Loucy (cell line): ENCODE measurements around the gene PEG3.

ENCODE experiments used
- EZH2phosphoT487 ChIP-seq: fragments of 200-600 bp; IDR thresholded peaks from 2 replicates; pipeline ENCODE4 v1.6.1; 2018; ENCODE audit warnings: antibody characterized with exemption, mild to moderate bottlenecking, moderate library complexity, borderline replicate concordance
- TF ChIP-seq, protein P1 (sequence below): fragments of 200-600 bp; sonication (generic); conservative IDR thresholded peaks from 2 replicates; pipeline ENCODE4 v1.5.1; 2014; ENCODE audit warnings: mild to moderate bottlenecking, antibody characterized with exemption, low read length

DNA sequence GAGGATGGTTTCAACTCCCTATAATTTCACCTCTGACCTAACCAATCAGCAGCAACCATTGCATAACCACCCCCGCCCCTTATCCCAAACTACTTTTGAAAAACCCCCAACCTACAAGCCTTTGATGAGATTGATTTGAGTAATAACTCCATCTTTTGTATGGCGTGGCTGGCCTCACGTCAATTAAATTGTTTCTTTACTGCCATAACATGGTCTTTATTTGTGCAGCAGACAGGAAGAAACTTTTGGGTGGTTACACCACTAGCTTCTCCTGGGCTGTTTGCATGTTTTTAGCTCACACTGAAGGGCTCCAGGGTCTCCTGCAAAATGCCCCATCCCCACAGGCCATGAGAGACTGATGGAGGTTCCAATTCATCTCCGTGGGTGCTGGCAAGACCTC lies 34.0 kb upstream of the PEG3 start:
- TF ChIP-seq, protein P1, sequence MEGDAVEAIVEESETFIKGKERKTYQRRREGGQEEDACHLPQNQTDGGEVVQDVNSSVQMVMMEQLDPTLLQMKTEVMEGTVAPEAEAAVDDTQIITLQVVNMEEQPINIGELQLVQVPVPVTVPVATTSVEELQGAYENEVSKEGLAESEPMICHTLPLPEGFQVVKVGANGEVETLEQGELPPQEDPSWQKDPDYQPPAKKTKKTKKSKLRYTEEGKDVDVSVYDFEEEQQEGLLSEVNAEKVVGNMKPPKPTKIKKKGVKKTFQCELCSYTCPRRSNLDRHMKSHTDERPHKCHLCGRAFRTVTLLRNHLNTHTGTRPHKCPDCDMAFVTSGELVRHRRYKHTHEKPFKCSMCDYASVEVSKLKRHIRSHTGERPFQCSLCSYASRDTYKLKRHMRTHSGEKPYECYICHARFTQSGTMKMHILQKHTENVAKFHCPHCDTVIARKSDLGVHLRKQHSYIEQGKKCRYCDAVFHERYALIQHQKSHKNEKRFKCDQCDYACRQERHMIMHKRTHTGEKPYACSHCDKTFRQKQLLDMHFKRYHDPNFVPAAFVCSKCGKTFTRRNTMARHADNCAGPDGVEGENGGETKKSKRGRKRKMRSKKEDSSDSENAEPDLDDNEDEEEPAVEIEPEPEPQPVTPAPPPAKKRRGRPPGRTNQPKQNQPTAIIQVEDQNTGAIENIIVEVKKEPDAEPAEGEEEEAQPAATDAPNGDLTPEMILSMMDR = no peak
- no peak for TF ChIP-seq EZH2phosphoT487
